HG03196 (cell line): Measurements from ENCODE around the gene IRF3.

Experiments used
- ATAC-seq: cut with Tn5 transposase; IDR thresholded peaks from one replicate; pipeline ENCODE4 v1.9.1; 2021; ENCODE audit not compliant: unreplicated experiment

The IRF3 gene

GRCh38 chr19:49672131-49672919 is 6.7 kb upstream of the IRF3 start:
- no peak for ATAC-seq

- ATAC-seq = no peak
These were observed 3.9 kb upstream of the IRF3 start for GRCh38 chr19:49669516-49669915.

GRCh38 chr19:49667473-49667872 is 1.8 kb upstream of the IRF3 start:
- ATAC-seq = no peak

GRCh38 chr19:49666120-49666444 is 425 bp upstream of the IRF3 start:
- ATAC-seq = peak; percentile 3

- no peak for ATAC-seq
These were observed 664 bp downstream of the IRF3 start for GRCh38 chr19:49665036-49665350.

GRCh38 chr19:49664171-49665035 is 1.3 kb downstream of the IRF3 start:
- ATAC-seq = peak; percentile 31

- no peak for ATAC-seq
These were observed 2.4 kb downstream of the IRF3 start for GRCh38 chr19:49663224-49663623.

GRCh38 chr19:49662011-49662410 is 3.6 kb downstream of the IRF3 start:
- ATAC-seq = no peak

- ATAC-seq = no peak
These were observed 5.2 kb downstream of the IRF3 start for GRCh38 chr19:49660338-49660961.

- ATAC-seq = no peak
These were observed 6.9 kb downstream of the IRF3 start for GRCh38 chr19:49658566-49659442.

- ATAC-seq = no peak
These were observed 7.5 kb downstream of the IRF3 start for GRCh38 chr19:49658139-49658517.

GRCh38 chr19:49657493-49658138 is 8.0 kb downstream of the IRF3 start:
- no peak for ATAC-seq

GRCh38 chr19:49656456-49657109 is 9.1 kb downstream of the IRF3 start:
- no peak for ATAC-seq

- no peak for ATAC-seq
These were observed 9.8 kb downstream of the IRF3 start for GRCh38 chr19:49655570-49656455.

GRCh38 chr19:49654581-49654980 is 11.1 kb downstream of the IRF3 start:
- ATAC-seq = no peak

GRCh38 chr19:49653466-49653806 is 12.2 kb downstream of the IRF3 start:
- no peak for ATAC-seq

- ATAC-seq = no peak
These were observed 12.8 kb downstream of the IRF3 start for GRCh38 chr19:49652551-49653465.
